Activated naive CD8-positive, alpha-beta T cell treated with anti-CD3 and anti-CD28 coated beads, Interleukin-2, amount 10 ng/mL, durations not matched to agents 7 days and 5 days (primary cell): Measurements from ENCODE around the gene TBC1D32. TPM values are rescaled to one million over a fixed set of nuclear protein-coding genes. Genes with fewer than 3 reads are reported as not detected.
"Not testable (repeated sequence)": the region's sequence is repeated elsewhere in the genome, so short reads cannot be mapped to it uniquely, and the experiment has no call there.

Experiments used
- ATAC-seq: fragments of 150-1000 bp; cut with Tn5 transposase; one replicate; pipeline ENCODE4 v1.10.0; 2021; ENCODE audit warnings: low read depth, moderate library complexity
- POLR2A ChIA-PET: fragments of 350-600 bp; sonication (Branson Sonifier 250); formaldehyde crosslinking; loops from one replicate; lab custom pipeline; 2021; ENCODE audit warnings: antibody characterized with exemption; lab: Charles Lee
- DNase-seq: peaks from one replicate; pipeline ENCODE4 v3.0.0; 2021
- H3K27ac Mint-ChIP-seq: one replicate; pipeline ENCODE4 v1.8.0; 2022; ENCODE audit warnings: mild to moderate bottlenecking, mixed read lengths
- H3K27me3 Mint-ChIP-seq: one replicate; pipeline ENCODE4 v1.8.0; 2022; ENCODE audit warnings: mild to moderate bottlenecking, moderate library complexity, mixed read lengths
- H3K36me3 Mint-ChIP-seq: one replicate; pipeline ENCODE4 v1.8.0; 2021; ENCODE audit warnings: mild to moderate bottlenecking, mixed read lengths
- H3K4me1 Mint-ChIP-seq: one replicate; pipeline ENCODE4 v1.8.0; 2021; ENCODE audit warnings: mixed read lengths
- H3K4me3 Mint-ChIP-seq: one replicate; pipeline ENCODE4 v1.8.0; 2022; ENCODE audit warnings: mild to moderate bottlenecking, moderate library complexity, mixed read lengths
- H3K9me3 Mint-ChIP-seq: one replicate; pipeline ENCODE4 v1.8.0; 2021; ENCODE audit warnings: mixed read lengths
- total RNA-seq, 2 experiments: library from RNA; stranded (reverse); gene quantifications; one replicate each; pipeline ENCODE4 v1.2.3, GENCODE V29; 2021

TBC1D32 gene
- total RNA-seq, 2 experiments from 2014 or later = 12.1 to 13.1 TPM

GRCh38 chr6:121124600-121124999 lies 209.7 kb downstream of the TBC1D32 start:
- ATAC-seq (no peak), DNase-seq (no peak)
- POLR2A ChIA-PET = no interaction called here
- H3K4me1 Mint-ChIP-seq = no peaks in the 10 kb centered on the region
- H3K27ac Mint-ChIP-seq = no peak overlapping the region
- H3K4me3 Mint-ChIP-seq = no peak overlapping the region
- peaks cover 25% of the 10 kb centered on the region for H3K36me3 Mint-ChIP-seq
- peaks cover 13% of the 10 kb centered on the region for H3K9me3 Mint-ChIP-seq
- no peaks in the 10 kb centered on the region for H3K27me3 Mint-ChIP-seq

GRCh38 chr6:121112356-121112755 lies 221.9 kb downstream of the TBC1D32 start:
- ATAC-seq (no peak), DNase-seq (no peak)
- H3K36me3 Mint-ChIP-seq = peaks cover 3% of the 10 kb centered on the region
- POLR2A ChIA-PET = no interaction called here
- H3K27me3 Mint-ChIP-seq = no peaks in the 10 kb centered on the region
- H3K27ac Mint-ChIP-seq = no peak overlapping the region
- no peaks in the 10 kb centered on the region for H3K4me1 Mint-ChIP-seq
- H3K9me3 Mint-ChIP-seq = no peaks in the 10 kb centered on the region
- no peak overlapping the region for H3K4me3 Mint-ChIP-seq

- no peaks in the 10 kb centered on the region for H3K27me3 Mint-ChIP-seq
- no peak overlapping the region for H3K27ac Mint-ChIP-seq
- no peak for DNase-seq
- no peak for ATAC-seq
- H3K36me3 Mint-ChIP-seq = peaks cover 3% of the 10 kb centered on the region
- POLR2A ChIA-PET = no interaction called here
- no peaks in the 10 kb centered on the region for H3K4me1 Mint-ChIP-seq
- H3K4me3 Mint-ChIP-seq = no peak overlapping the region
- H3K9me3 Mint-ChIP-seq = no peaks in the 10 kb centered on the region
Measured at GRCh38 chr6:121110733-121111132, 223.5 kb downstream of the TBC1D32 start.

DNA sequence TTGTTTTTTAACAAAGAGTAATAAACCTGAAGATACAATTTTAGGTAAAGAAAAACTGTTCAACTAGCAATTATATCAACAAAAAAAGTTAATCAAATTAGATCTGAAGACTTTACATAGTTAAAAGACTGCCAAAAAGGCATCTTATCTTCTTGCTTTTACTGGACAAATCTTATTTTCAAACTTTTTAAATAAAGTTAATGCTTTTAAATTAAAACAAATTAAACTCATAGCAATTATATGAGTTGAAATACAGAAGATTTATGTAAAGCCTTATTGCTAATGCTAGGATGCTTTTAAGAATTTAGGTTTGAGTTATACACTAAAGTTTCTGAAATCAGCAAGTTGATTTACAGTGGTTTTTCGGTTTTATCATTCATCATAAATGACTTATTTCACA lies 227.3 kb downstream of the TBC1D32 start:
- Mint-ChIP-seq H3K36me3 (peaks cover 9% of the 10 kb centered on the region), H3K4me3 (no peak overlapping the region), H3K27me3 (no peaks in the 10 kb centered on the region), H3K4me1 (no peaks in the 10 kb centered on the region), H3K9me3 (peaks cover 4% of the 10 kb centered on the region), H3K27ac (no peak overlapping the region)
- DNase-seq (no peak), ATAC-seq (no peak)
- POLR2A ChIA-PET = no interaction called here

DNA sequence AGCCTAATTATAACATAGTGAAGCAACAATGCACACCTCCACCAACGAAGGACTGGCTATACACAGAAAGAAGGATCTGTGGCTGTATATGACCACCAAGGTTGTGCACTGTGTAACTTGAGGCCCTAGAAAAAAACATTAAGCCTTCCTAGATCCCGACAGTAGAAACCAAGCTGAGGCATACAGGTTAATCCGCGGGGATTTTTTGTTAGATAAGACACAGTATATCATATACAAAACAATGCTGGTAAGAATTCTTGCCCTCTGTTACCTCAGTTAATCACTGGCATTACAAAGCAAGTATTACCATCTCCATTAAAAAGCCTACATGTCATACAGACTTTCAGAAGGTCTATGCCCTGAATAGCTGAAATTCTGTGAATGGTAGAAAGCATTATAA lies 228.8 kb downstream of the TBC1D32 start:
- Mint-ChIP-seq H3K4me3 (no peak overlapping the region), H3K36me3 (peaks cover 11% of the 10 kb centered on the region), H3K9me3 (peaks cover 7% of the 10 kb centered on the region), H3K4me1 (no peaks in the 10 kb centered on the region), H3K27me3 (no peaks in the 10 kb centered on the region), H3K27ac (no peak overlapping the region)
- POLR2A ChIA-PET = no interaction called here
- DNase-seq (no peak), ATAC-seq (no peak)

GRCh38 chr6:121093928-121094327 lies 240.4 kb downstream of the TBC1D32 start:
- peaks cover 10% of the 10 kb centered on the region for H3K36me3 Mint-ChIP-seq
- H3K4me3 Mint-ChIP-seq = no peak overlapping the region
- H3K27ac Mint-ChIP-seq = no peak overlapping the region
- POLR2A ChIA-PET = no interaction called here
- DNase-seq (no peak), ATAC-seq (no peak)
- H3K9me3 Mint-ChIP-seq = no peaks in the 10 kb centered on the region
- no peaks in the 10 kb centered on the region for H3K4me1 Mint-ChIP-seq
- H3K27me3 Mint-ChIP-seq = no peaks in the 10 kb centered on the region

- POLR2A ChIA-PET = no interaction called here
- peaks cover 2% of the 10 kb centered on the region for H3K36me3 Mint-ChIP-seq
- ATAC-seq (no peak), DNase-seq (no peak)
- no peaks in the 10 kb centered on the region for H3K4me1 Mint-ChIP-seq
- no peak overlapping the region for H3K4me3 Mint-ChIP-seq
- H3K27me3 Mint-ChIP-seq = no peaks in the 10 kb centered on the region
- no peaks in the 10 kb centered on the region for H3K9me3 Mint-ChIP-seq
- H3K27ac Mint-ChIP-seq = no peak overlapping the region
Measured at GRCh38 chr6:121090492-121090891, 243.8 kb downstream of the TBC1D32 start.

DNA sequence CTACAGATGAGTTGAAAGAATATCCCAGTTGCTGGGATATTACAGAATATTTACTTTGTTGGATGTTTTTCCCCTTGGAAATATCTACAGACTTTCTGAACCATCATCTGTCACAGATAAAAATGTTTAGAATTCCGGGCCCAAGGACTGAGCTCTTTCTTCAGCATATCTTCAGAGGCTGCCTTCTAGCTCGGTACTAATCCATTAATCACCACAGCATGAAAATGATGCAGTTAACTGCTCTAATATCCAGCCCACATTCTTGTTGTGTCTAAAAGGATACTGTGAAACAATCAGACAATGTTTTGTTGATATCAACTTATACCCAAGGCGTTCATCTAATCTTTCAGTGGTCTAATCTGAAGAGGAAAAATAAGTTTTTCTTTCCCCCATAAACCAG lies 247.4 kb downstream of the TBC1D32 start:
- no peaks in the 10 kb centered on the region for H3K4me1 Mint-ChIP-seq
- H3K27ac Mint-ChIP-seq = no peak overlapping the region
- no peaks in the 10 kb centered on the region for H3K27me3 Mint-ChIP-seq
- peaks cover 2% of the 10 kb centered on the region for H3K36me3 Mint-ChIP-seq
- DNase-seq = no peak
- H3K4me3 Mint-ChIP-seq = no peak overlapping the region
- POLR2A ChIA-PET = no interaction called here
- no peak for ATAC-seq
- H3K9me3 Mint-ChIP-seq = no peaks in the 10 kb centered on the region

DNA sequence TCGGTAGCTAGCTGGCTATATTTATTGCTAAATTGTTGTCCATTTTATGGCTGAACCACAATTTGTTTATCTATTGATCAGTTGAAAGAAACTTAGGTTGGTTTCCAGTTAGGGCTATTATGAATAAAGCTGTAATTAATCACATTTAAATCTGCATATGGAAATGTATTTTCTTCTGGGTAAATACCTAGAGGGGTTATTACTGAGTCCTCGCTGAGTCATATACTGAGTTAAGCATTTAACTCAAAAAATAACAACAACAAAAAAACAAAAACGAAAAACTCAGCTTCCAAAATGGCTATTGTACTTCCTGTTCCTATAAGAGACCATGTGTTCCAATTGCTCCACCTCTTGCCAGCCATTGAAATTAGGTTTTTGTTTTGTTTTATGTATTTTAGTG lies 258.2 kb downstream of the TBC1D32 start:
- ATAC-seq (no peak), DNase-seq (no peak)
- Mint-ChIP-seq H3K27ac (no peak overlapping the region), H3K4me3 (no peak overlapping the region), H3K4me1 (peaks cover 5% of the 10 kb centered on the region), H3K9me3 (peaks cover 4% of the 10 kb centered on the region), H3K36me3 (peaks cover 8% of the 10 kb centered on the region), H3K27me3 (no peaks in the 10 kb centered on the region)
- POLR2A ChIA-PET = no interaction called here

DNA sequence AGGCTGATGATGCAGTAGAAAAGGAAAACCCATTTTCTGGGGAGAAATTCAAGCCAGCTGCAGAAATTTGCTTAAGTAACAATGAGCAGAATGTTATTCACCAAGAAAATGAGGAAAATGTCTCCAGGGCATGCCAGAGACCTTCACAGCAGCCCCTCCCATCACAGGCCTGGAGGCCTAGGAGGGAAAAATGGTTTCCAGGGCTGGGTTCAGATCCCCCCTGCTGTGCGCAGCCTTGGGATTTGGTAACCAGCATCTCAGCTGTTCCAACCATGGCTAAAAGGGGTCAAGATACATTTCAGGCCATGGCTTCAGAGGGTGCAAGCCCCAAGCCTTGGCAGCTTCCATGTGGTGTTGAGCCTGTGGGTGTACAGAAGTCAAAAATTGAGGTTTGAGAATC lies 265.5 kb downstream of the TBC1D32 start:
- H3K4me1 Mint-ChIP-seq, H3K36me3 Mint-ChIP-seq, POLR2A ChIA-PET, H3K27me3 Mint-ChIP-seq, H3K4me3 Mint-ChIP-seq, DNase-seq, H3K27ac Mint-ChIP-seq, ATAC-seq: not testable (repeated sequence)
- peaks cover 14% of the 10 kb centered on the region for H3K9me3 Mint-ChIP-seq

GRCh38 chr6:121067381-121067780 lies 266.9 kb downstream of the TBC1D32 start:
- H3K27me3 Mint-ChIP-seq = no peaks in the 10 kb centered on the region
- H3K27ac Mint-ChIP-seq = no peak overlapping the region
- H3K4me3 Mint-ChIP-seq = no peak overlapping the region
- POLR2A ChIA-PET = no interaction called here
- H3K36me3 Mint-ChIP-seq = peaks cover 9% of the 10 kb centered on the region
- peaks cover 19% of the 10 kb centered on the region for H3K9me3 Mint-ChIP-seq
- ATAC-seq (no peak), DNase-seq (no peak)
- no peaks in the 10 kb centered on the region for H3K4me1 Mint-ChIP-seq

GRCh38 chr6:121064345-121064744 lies 269.9 kb downstream of the TBC1D32 start:
- H3K4me3 Mint-ChIP-seq = no peak overlapping the region
- ATAC-seq (no peak), DNase-seq (no peak)
- no peak overlapping the region for H3K27ac Mint-ChIP-seq
- no peaks in the 10 kb centered on the region for H3K4me1 Mint-ChIP-seq
- POLR2A ChIA-PET = no interaction called here
- peaks cover 18% of the 10 kb centered on the region for H3K9me3 Mint-ChIP-seq
- no peaks in the 10 kb centered on the region for H3K27me3 Mint-ChIP-seq
- peaks cover 5% of the 10 kb centered on the region for H3K36me3 Mint-ChIP-seq

DNA sequence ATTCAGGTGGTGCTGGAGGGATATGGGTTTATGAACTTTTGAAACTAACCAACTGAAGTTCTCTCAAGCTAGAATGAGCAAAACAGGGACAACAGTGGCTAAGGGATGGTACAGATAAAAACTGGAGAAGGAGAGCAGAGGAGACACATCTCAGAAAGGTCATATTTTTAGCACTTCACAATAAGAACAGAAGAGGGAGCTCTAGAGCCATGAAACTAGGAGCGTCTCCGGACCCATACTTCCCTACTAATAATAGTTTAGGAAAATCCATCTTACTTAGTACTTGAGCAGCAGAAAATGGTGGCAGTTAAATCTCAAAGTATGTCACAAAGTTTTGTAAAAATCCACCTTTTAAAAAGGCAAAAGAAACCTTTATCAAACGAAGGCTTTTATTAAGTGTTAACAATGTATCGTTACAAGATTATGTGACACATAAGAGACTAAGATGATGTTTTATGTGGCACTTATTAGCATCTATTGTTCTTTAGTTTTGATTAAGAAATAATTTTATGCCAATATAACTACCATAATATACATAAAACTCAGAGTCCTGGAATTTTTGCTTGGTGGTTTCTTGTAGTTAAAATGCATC lies 278.6 kb downstream of the TBC1D32 start:
- POLR2A ChIA-PET = no interaction called here
- peaks cover 1% of the 10 kb centered on the region for H3K4me1 Mint-ChIP-seq
- no peak overlapping the region for H3K4me3 Mint-ChIP-seq
- H3K27ac Mint-ChIP-seq = no peak overlapping the region
- H3K9me3 Mint-ChIP-seq = no peaks in the 10 kb centered on the region
- no peaks in the 10 kb centered on the region for H3K36me3 Mint-ChIP-seq
- DNase-seq (no peak), ATAC-seq (no peak)
- peaks cover 2% of the 10 kb centered on the region for H3K27me3 Mint-ChIP-seq

DNA sequence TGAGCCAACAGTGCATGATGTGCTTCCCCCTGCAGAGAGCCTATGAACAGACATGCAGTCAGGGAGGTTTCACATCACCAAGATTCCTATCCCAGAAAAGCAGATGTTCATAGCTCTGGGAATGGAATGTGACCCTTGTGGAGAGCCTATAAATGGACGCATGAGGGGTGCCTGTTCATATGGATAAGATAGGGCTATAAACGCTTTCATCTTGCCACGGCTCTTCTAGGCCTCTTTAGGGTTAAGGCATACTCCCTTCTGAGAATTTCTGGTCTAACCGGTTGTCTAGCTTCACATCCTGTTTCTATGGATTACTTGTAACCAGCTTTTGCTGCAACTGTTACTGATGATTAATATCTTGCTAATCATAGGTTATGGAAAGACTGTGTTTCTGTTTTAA lies 285.7 kb downstream of the TBC1D32 start:
- not testable (repeated sequence) for H3K9me3 Mint-ChIP-seq, H3K27me3 Mint-ChIP-seq, ATAC-seq

GRCh38 chr6:121044905-121045304 lies 289.4 kb downstream of the TBC1D32 start:
- H3K27me3 Mint-ChIP-seq, H3K36me3 Mint-ChIP-seq, DNase-seq, H3K4me3 Mint-ChIP-seq, H3K4me1 Mint-ChIP-seq, H3K9me3 Mint-ChIP-seq, POLR2A ChIA-PET, ATAC-seq, H3K27ac Mint-ChIP-seq: not testable (repeated sequence)

More for the DNA sequence above, 285.7 kb downstream of the TBC1D32 start:
- H3K4me1 Mint-ChIP-seq, POLR2A ChIA-PET, H3K27ac Mint-ChIP-seq, H3K4me3 Mint-ChIP-seq, DNase-seq, H3K36me3 Mint-ChIP-seq: not testable (repeated sequence)
